HEK293T (cell line): ENCODE data around the gene DSTYK.
"Not testable (repeated sequence)": the region's sequence is repeated elsewhere in the genome, so short reads cannot be mapped to it uniquely, and the experiment has no call there.

Source experiments
- CTCF ChIA-PET: fragments of 350-600 bp; formaldehyde crosslinking; extraction: SDS; loops from one replicate; lab custom pipeline; 2021; ENCODE audit warnings: antibody characterized with exemption, inconsistent platforms; lab: Yijun Ruan, JAX
- POLR2A ChIA-PET: fragments of 350-600 bp; formaldehyde crosslinking; extraction: SDS; loops from one replicate; lab custom pipeline; 2020; ENCODE audit warnings: antibody characterized with exemption, inconsistent platforms; lab: Yijun Ruan, JAX
- DNase-seq: peaks from one replicate; pipeline ENCODE4 v3.0.0; 2012; ENCODE audit warnings: mixed read lengths; ENCODE audit errors: extremely low spot score
- ARNT ChIP-seq: fragments of 450-650 bp; IDR thresholded peaks from 2 replicates; pipeline ENCODE4 v1.6.1; 2017; ENCODE audit warnings: mild to moderate bottlenecking
- BHLHE40 ChIP-seq: fragments of 450-650 bp; IDR thresholded peaks from 2 replicates; pipeline ENCODE4 v1.6.1; 2016; ENCODE audit warnings: mild to moderate bottlenecking, moderate library complexity, borderline replicate concordance
- CTBP1 ChIP-seq: fragments of 450-650 bp; IDR thresholded peaks from 2 replicates; pipeline ENCODE4 v1.6.1; 2016; ENCODE audit warnings: borderline replicate concordance
- ELF4 ChIP-seq: fragments of 450-650 bp; IDR thresholded peaks from 2 replicates; pipeline ENCODE4 v1.6.1; 2017; ENCODE audit warnings: antibody characterized with exemption
- FOXA1 ChIP-seq: fragments of 450-650 bp; IDR thresholded peaks from 2 replicates; pipeline ENCODE4 v1.6.1; 2016; ENCODE audit warnings: mild to moderate bottlenecking
- FOXK2 ChIP-seq: fragments of 450-650 bp; IDR thresholded peaks from 2 replicates; pipeline ENCODE4 v1.6.1; 2016; ENCODE audit warnings: mild to moderate bottlenecking
- FOXM1 ChIP-seq: fragments of 450-650 bp; IDR thresholded peaks from 2 replicates; pipeline ENCODE4 v1.6.1; 2017; ENCODE audit warnings: mild to moderate bottlenecking, borderline replicate concordance
- HDGF ChIP-seq: fragments of 450-650 bp; IDR thresholded peaks from 2 replicates; pipeline ENCODE4 v1.6.1; 2017; ENCODE audit warnings: antibody characterized with exemption, borderline replicate concordance
- L3MBTL2 ChIP-seq: fragments of 450-650 bp; conservative IDR thresholded peaks from 2 replicates; pipeline ENCODE4 v1.6.1; 2016; ENCODE audit warnings: mild to moderate bottlenecking
- LEF1 ChIP-seq: fragments of 450-650 bp; IDR thresholded peaks from 2 replicates; pipeline ENCODE4 v1.6.1; 2017; ENCODE audit warnings: mild to moderate bottlenecking, borderline replicate concordance
- NFRKB ChIP-seq: fragments of 450-650 bp; IDR thresholded peaks from 2 replicates; pipeline ENCODE4 v1.6.1; 2016; ENCODE audit warnings: mild to moderate bottlenecking, moderate library complexity
- PKNOX1 ChIP-seq: fragments of 450-650 bp; IDR thresholded peaks from 2 replicates; pipeline ENCODE4 v1.6.1; 2016
- SP1 ChIP-seq: fragments of 450-650 bp; IDR thresholded peaks from 2 replicates; pipeline ENCODE4 v1.6.1; 2017
- SUZ12 ChIP-seq: fragments of 450-650 bp; IDR thresholded peaks from 2 replicates; pipeline ENCODE4 v1.6.1; 2016; ENCODE audit warnings: mild to moderate bottlenecking
- TARDBP ChIP-seq: fragments of 450-650 bp; IDR thresholded peaks from 2 replicates; pipeline ENCODE4 v1.6.1; 2016
- ZNF384 ChIP-seq: fragments of 450-650 bp; IDR thresholded peaks from 2 replicates; pipeline ENCODE4 v1.6.1; 2016

DSTYK gene

GRCh38 chr1:205187420-205187819, 24.1 kb downstream of the DSTYK start:
- no peak for DNase-seq
- POLR2A ChIA-PET, result interaction anchor here (0.9 kb wide), 1 partner anchor 12 kb away, joined by 3 read pairs; no protein-coding TSS in a partner anchor
- CTCF ChIA-PET, result no interaction called here
- TF ChIP-seq BHLHE40, result no peak
- no peak for TF ChIP-seq PKNOX1
- no peak for TF ChIP-seq FOXA1
- no peak for TF ChIP-seq LEF1
- TF ChIP-seq SP1, result no peak
- TF ChIP-seq SUZ12, result no peak
- no peak for TF ChIP-seq HDGF
- no peak for TF ChIP-seq FOXK2
- no peak for TF ChIP-seq ELF4
- TF ChIP-seq TARDBP, result no peak
- no peak for TF ChIP-seq ZNF384
- TF ChIP-seq CTBP1, result no peak
- TF ChIP-seq ARNT, result no peak
- no peak for TF ChIP-seq NFRKB

DNA sequence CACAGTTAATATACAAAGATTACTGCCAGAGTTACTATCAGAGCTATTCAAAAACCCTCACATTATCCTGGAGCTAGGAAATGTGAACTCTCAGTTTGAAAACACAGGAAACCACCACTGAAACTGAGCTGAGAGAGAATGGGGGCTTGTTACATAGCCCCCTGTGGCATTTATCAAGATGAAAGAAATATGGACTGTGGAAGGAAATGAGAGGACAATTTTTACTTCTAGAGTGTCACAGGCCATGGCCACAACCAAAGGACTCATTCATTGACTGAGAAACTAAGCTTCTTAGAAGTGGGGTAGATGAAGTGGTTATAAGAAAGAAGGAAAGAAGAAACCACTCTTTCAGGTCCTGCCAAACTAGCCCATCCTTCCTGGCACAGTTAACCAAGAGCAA, 25.3 kb downstream of the DSTYK start:
- TF ChIP-seq ARNT (no peak), LEF1 (no peak)
- no peak for DNase-seq
- ChIA-PET POLR2A (interaction anchor here (0.7 kb wide), 1 partner anchor 252 kb away, joined by 3 read pairs; no protein-coding TSS in a partner anchor), CTCF (no interaction called here)

- DNase-seq, result no peak
- ChIA-PET POLR2A (no interaction called here), CTCF (interaction anchor here (0.6 to 0.7 kb wide), 2 partner anchors 48 to 70 kb away, joined by 3 read pairs; no protein-coding TSS in a partner anchor)
- TF ChIP-seq FOXA1, result no peak
- TF ChIP-seq TARDBP, result no peak
- TF ChIP-seq ELF4, result no peak
- TF ChIP-seq HDGF, result no peak
- no peak for TF ChIP-seq L3MBTL2
- TF ChIP-seq LEF1, result no peak
- TF ChIP-seq FOXM1, result no peak
- TF ChIP-seq SP1, result no peak
- no peak for TF ChIP-seq PKNOX1
- TF ChIP-seq BHLHE40, result no peak
- TF ChIP-seq CTBP1, result no peak
- no peak for TF ChIP-seq SUZ12
- no peak for TF ChIP-seq ZNF384
- TF ChIP-seq FOXK2, result no peak
- TF ChIP-seq ARNT, result no peak
- TF ChIP-seq NFRKB, result no peak
Observed at GRCh38 chr1:205183676-205184335, 27.7 kb downstream of the DSTYK start.

- no peak for DNase-seq
- TF ChIP-seq TARDBP, result no peak
- TF ChIP-seq FOXA1, result no peak
- TF ChIP-seq SUZ12, result no peak
- no peak for TF ChIP-seq L3MBTL2
- POLR2A ChIA-PET, result no interaction called here
- CTCF ChIA-PET, result no interaction called here
Observed at GRCh38 chr1:205182930-205183329, 28.6 kb downstream of the DSTYK start.

DNA sequence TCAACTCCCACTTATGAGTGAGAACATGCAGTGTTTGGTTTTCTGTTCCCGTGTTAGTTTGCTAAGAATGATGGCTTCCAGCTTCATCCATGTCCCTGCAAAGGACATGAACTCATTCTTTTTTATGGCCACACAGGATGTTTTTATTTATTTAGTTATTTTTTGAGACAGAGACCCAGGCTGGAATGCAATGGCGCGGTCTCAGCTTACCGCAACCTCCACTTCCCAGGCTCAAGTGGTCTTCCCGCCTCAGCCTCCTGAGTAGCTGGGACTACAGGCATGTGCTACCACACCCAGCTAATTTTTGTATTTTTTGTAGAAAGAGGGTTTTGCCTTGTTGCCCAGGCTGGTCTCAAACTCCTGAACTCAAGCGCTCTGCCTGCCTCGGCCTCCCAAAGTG, 31.2 kb downstream of the DSTYK start:
- POLR2A ChIA-PET, DNase-seq, CTCF ChIA-PET: not testable (repeated sequence)

DNA sequence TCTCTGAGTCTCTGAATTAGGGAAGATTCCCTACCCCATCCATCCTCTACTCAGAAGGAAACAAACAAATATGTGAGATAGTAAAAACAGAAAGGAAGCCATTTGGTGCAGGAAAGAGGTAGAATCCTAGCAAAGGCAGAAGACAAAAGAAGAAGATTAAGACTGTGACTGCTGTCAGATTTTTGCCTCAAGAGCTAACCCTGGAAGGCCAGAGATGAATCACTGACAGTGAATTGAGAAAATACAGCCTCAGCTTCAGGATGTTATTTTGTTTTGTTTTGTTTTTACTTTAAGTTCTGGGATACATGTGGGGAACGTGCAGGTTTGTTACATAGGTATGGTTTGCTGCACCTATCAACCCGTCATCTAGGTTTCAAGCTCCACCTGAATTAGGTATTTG, 31.7 kb downstream of the DSTYK start:
- TF ChIP-seq FOXA1, result no peak
- TF ChIP-seq PKNOX1, result no peak
- no peak for TF ChIP-seq TARDBP
- TF ChIP-seq LEF1, result no peak
- ChIA-PET CTCF (no interaction called here), POLR2A (no interaction called here)
- no peak for DNase-seq

DNA sequence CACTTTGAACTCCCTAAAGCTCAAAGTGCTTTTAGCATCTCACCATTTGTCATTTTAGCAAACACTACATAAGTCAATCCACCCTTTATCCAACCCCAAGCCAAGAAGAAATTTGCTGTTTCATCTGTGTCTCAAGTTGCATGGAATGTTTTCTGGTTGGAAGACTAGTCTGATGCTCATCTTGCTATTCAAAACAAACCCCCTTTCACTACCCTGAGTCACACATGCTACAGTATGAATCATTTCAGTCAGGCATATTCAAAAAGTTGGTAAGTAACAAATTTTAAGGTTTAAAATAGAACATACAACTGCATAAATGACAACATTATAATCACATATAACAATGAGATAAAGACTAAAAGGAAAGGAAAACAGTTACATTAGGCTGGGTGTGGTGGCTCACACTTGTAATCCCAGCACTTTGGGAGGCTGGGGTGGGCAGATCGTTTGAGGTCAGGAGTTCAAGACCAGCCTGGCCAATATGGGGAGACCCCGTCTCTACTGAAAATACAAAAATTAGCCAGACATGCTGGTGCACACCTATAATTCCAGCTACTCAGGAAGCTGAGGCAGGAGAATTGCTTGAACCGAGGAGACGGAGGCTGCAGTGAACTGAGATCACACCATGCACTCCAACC, 38.7 kb downstream of the DSTYK start:
- POLR2A ChIA-PET, result no interaction called here
- CTCF ChIA-PET, result no interaction called here
- DNase-seq, result no peak
- TF ChIP-seq NFRKB, result no peak
- TF ChIP-seq ELF4, result no peak
- TF ChIP-seq SP1, result no peak
- TF ChIP-seq HDGF, result no peak
- TF ChIP-seq TARDBP, result no peak
- TF ChIP-seq ZNF384, result no peak
- no peak for TF ChIP-seq FOXK2
- no peak for TF ChIP-seq FOXA1
- TF ChIP-seq FOXM1, result no peak
- TF ChIP-seq L3MBTL2, result no peak
- TF ChIP-seq ARNT, result no peak
- TF ChIP-seq SUZ12, result no peak
- TF ChIP-seq LEF1, result no peak
